Neural cell (in vitro differentiated cells): Measurements from ENCODE around the gene STARD9. TPM values are rescaled to one million over a fixed set of nuclear protein-coding genes. Genes with fewer than 3 reads are reported as not detected.

Experiments used
- H2AFZ ChIP-seq: fragments of 200-600, 300-800 bp; sonication (generic), shearing (Covaris generic); 2 replicates; pipeline ENCODE4 v1.6.0; 2014; ENCODE audit warnings: low read depth, mild to moderate bottlenecking, antibody characterized with exemption, low read length, moderate library complexity
- H3F3A ChIP-seq: fragments of 200-600 bp; shearing (Covaris generic); 2 replicates; pipeline ENCODE4 v1.6.1; 2016; ENCODE audit warnings: mild to moderate bottlenecking, moderate library complexity, mixed read lengths, antibody characterized with exemption, low read length; ENCODE audit not compliant: insufficient read depth, poor library complexity, severe bottlenecking
- H3K27ac ChIP-seq: fragments of 200-600, 300-800 bp; sonication (generic), shearing (Covaris generic); 2 replicates; pipeline ENCODE4 v1.5.1; 2014; ENCODE audit warnings: mild to moderate bottlenecking, low read length, moderate library complexity
- H3K27me3 ChIP-seq: fragments of 300-800, 200-600 bp; sonication (generic), shearing (Covaris generic); 2 replicates; pipeline ENCODE4 v1.6.0; 2014; ENCODE audit warnings: mild to moderate bottlenecking, low read depth, low read length, moderate library complexity; ENCODE audit not compliant: insufficient read depth
- H3K36me3 ChIP-seq: fragments of 300-800, 200-600 bp; sonication (generic), shearing (Covaris generic); 2 replicates; pipeline ENCODE4 v1.5.1; 2014; ENCODE audit warnings: mild to moderate bottlenecking, antibody characterized with exemption, low read length, moderate library complexity; ENCODE audit not compliant: insufficient read depth
- H3K4me2 ChIP-seq: fragments of 300-800, 200-600 bp; sonication (generic), shearing (Covaris generic); 2 replicates; pipeline ENCODE4 v1.6.0; 2014; ENCODE audit warnings: mild to moderate bottlenecking, low read length
- H3K4me3 ChIP-seq: fragments of 300-800, 200-600 bp; sonication (generic), shearing (Covaris generic); 2 replicates; pipeline ENCODE4 v1.5.1; 2014; ENCODE audit warnings: mild to moderate bottlenecking, low read length, moderate library complexity
- H3K79me2 ChIP-seq: fragments of 200-600 bp; shearing (Covaris generic); replicated peaks from 2 replicates; pipeline ENCODE4 v1.6.0; 2014; ENCODE audit warnings: mild to moderate bottlenecking, low read length, moderate library complexity; ENCODE audit not compliant: insufficient read depth
- H3K9ac ChIP-seq: fragments of 300-800, 200-600 bp; sonication (generic), shearing (Covaris generic); 2 replicates; pipeline ENCODE4 v1.6.1; 2016; ENCODE audit warnings: mild to moderate bottlenecking, low read length, mixed read lengths
- H3K9me2 ChIP-seq: fragments of 200-600 bp; shearing (Covaris generic); 2 replicates; pipeline ENCODE4 v1.6.1; 2016; ENCODE audit warnings: mild to moderate bottlenecking, low read length, mixed read lengths; ENCODE audit not compliant: insufficient read depth
- H3K9me3 ChIP-seq: fragments of 200-600, 300-800 bp; sonication (generic), shearing (Covaris generic); 2 replicates; pipeline ENCODE4 v1.6.1; 2016; ENCODE audit warnings: mild to moderate bottlenecking, mixed run types, low read length, moderate library complexity, mixed read lengths
- H4K20me1 ChIP-seq: fragments of 200-600 bp; shearing (Covaris generic); 2 replicates; pipeline ENCODE4 v1.6.1; 2016; ENCODE audit warnings: mild to moderate bottlenecking, mixed run types; ENCODE audit not compliant: insufficient read depth
- CTCF ChIP-seq: fragments of 450-650 bp; IDR thresholded peaks from 2 replicates; pipeline ENCODE4 v1.5.1; 2014; ENCODE audit warnings: antibody characterized with exemption, mild to moderate bottlenecking, moderate library complexity; ENCODE audit not compliant: poor library complexity, severe bottlenecking
- EP300 ChIP-seq: fragments of 450-650 bp; conservative IDR thresholded peaks from 2 replicates; pipeline ENCODE4 v1.6.1; 2014; ENCODE audit warnings: antibody characterized with exemption, mild to moderate bottlenecking, moderate library complexity; ENCODE audit not compliant: poor library complexity, severe bottlenecking
- EZH2 ChIP-seq: fragments of 200-600, 300-800 bp; shearing (Covaris generic), sonication (generic); IDR thresholded peaks from 2 replicates; pipeline ENCODE4 v1.6.1; 2014; ENCODE audit warnings: antibody characterized with exemption, low read length, borderline replicate concordance, mild to moderate bottlenecking; ENCODE audit not compliant: insufficient read depth, poor library complexity, severe bottlenecking
- MXI1 ChIP-seq: fragments of 450-650 bp; conservative IDR thresholded peaks from 2 replicates; pipeline ENCODE4 v1.6.1; 2014; ENCODE audit warnings: antibody characterized with exemption, mild to moderate bottlenecking; ENCODE audit not compliant: poor library complexity, severe bottlenecking
- POLR2AphosphoS5 ChIP-seq: IDR thresholded peaks from 2 replicates; pipeline ENCODE4 v1.6.1; 2012
- RAD21 ChIP-seq: fragments of 450-650 bp; conservative IDR thresholded peaks from 2 replicates; pipeline ENCODE4 v1.6.1; 2014; ENCODE audit warnings: antibody characterized with exemption, mild to moderate bottlenecking, moderate library complexity
- SMC3 ChIP-seq: fragments of 450-650 bp; conservative IDR thresholded peaks from 2 replicates; pipeline ENCODE4 v1.6.1; 2014; ENCODE audit warnings: antibody characterized with exemption, mild to moderate bottlenecking, moderate library complexity; ENCODE audit not compliant: poor library complexity
- TAF1 ChIP-seq: IDR thresholded peaks from 2 replicates; pipeline ENCODE4 v1.6.1; 2012; ENCODE audit warnings: low read depth
- polyA plus RNA-seq: library from polyadenylated mRNA; depleted of rRNA; stranded (reverse); fragments of >200 nt; gene quantifications from 2 replicates; pipeline ENCODE4 v1.2.3, GENCODE V29; 2014
- TF ChIP-seq, protein P1 (sequence below): IDR thresholded peaks from 2 replicates; pipeline ENCODE4 v1.6.1; 2012; ENCODE audit warnings: borderline replicate concordance

STARD9 gene
- polyA plus RNA-seq, 1 donor from 2014 or later = 6.4 TPM

GRCh38 chr15:42533246-42533645 is 42.2 kb upstream of the STARD9 start:
- Histone ChIP-seq H3F3A (no peaks in the 10 kb centered on the region), H3K9me3 (no peaks in the 10 kb centered on the region), H3K27ac (no peak overlapping the region), H3K79me2 (no peaks in the 10 kb centered on the region), H3K4me3 (no peak overlapping the region), H3K9me2 (no peaks in the 10 kb centered on the region), H4K20me1 (no peaks in the 10 kb centered on the region), H3K4me2 (no peak overlapping the region), H2AFZ (no peak overlapping the region), H3K9ac (no peak overlapping the region), H3K36me3 (no peaks in the 10 kb centered on the region), H3K27me3 (no peaks in the 10 kb centered on the region)
- no peak for TF ChIP-seq EP300
- TF ChIP-seq SMC3 = no peak
- no peak for TF ChIP-seq CTCF
- TF ChIP-seq, protein P1, sequence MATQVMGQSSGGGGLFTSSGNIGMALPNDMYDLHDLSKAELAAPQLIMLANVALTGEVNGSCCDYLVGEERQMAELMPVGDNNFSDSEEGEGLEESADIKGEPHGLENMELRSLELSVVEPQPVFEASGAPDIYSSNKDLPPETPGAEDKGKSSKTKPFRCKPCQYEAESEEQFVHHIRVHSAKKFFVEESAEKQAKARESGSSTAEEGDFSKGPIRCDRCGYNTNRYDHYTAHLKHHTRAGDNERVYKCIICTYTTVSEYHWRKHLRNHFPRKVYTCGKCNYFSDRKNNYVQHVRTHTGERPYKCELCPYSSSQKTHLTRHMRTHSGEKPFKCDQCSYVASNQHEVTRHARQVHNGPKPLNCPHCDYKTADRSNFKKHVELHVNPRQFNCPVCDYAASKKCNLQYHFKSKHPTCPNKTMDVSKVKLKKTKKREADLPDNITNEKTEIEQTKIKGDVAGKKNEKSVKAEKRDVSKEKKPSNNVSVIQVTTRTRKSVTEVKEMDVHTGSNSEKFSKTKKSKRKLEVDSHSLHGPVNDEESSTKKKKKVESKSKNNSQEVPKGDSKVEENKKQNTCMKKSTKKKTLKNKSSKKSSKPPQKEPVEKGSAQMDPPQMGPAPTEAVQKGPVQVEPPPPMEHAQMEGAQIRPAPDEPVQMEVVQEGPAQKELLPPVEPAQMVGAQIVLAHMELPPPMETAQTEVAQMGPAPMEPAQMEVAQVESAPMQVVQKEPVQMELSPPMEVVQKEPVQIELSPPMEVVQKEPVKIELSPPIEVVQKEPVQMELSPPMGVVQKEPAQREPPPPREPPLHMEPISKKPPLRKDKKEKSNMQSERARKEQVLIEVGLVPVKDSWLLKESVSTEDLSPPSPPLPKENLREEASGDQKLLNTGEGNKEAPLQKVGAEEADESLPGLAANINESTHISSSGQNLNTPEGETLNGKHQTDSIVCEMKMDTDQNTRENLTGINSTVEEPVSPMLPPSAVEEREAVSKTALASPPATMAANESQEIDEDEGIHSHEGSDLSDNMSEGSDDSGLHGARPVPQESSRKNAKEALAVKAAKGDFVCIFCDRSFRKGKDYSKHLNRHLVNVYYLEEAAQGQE = no peak
- no peak for TF ChIP-seq MXI1
- TF ChIP-seq TAF1 = no peak
- TF ChIP-seq POLR2AphosphoS5 = no peak
- TF ChIP-seq RAD21 = no peak
- no peak for TF ChIP-seq EZH2

DNA sequence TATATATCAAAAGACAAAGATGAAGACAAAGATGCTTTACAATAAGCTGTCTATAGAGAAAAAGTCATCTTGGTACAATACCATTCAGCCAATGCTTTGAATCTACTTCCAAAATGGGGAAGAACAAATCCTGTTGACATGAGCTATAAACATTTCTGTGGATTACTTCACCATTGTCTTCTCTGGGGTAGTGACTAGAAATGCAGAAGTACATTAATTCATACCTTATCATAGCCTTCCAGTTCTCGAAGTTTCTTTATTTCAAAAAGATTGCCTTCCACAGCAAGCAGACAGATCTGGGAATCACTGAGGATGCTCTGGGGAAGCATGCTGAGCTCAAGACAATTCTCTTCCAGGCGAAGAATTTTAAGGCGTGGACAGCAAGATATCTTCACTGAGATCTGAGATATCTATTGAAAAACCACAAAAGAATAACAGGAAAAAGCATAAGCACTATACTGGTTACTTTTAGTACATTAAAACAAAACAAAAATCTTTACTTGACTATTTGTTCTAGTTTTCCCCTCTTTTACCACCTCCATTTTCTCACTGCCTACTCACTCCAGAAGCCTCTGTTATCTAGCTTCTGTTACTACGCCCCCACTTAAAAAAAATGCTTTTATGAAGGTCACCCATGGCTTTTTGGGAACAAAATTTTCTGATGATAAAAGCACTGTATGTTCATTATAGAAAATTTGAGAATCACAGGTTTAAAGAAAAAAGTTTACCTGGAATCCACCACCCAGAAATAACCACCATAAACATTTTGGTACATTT is 30.4 kb upstream of the STARD9 start:
- H3K36me3 ChIP-seq = no peaks in the 10 kb centered on the region
- H3K27ac ChIP-seq = no peak overlapping the region
- no peaks in the 10 kb centered on the region for H3K27me3 ChIP-seq
- TF ChIP-seq EZH2 (no peak), EP300 (no peak), CTCF (no peak), SMC3 (no peak), MXI1 (no peak), TAF1 (no peak), POLR2AphosphoS5 (no peak), RAD21 (no peak)
- TF ChIP-seq, protein P1 = no peak
- H3K4me3 ChIP-seq = no peak overlapping the region
- no peaks in the 10 kb centered on the region for H3F3A ChIP-seq
- H3K9ac ChIP-seq = no peak overlapping the region
- no peak overlapping the region for H3K4me2 ChIP-seq
- H2AFZ ChIP-seq = no peak overlapping the region
- H3K9me3 ChIP-seq = no peaks in the 10 kb centered on the region
- H4K20me1 ChIP-seq = no peaks in the 10 kb centered on the region
- no peaks in the 10 kb centered on the region for H3K9me2 ChIP-seq
- H3K79me2 ChIP-seq = peaks cover 13% of the 10 kb centered on the region
